ENCODE results near the gene NTSR1.

Gene NTSR1

DNA sequence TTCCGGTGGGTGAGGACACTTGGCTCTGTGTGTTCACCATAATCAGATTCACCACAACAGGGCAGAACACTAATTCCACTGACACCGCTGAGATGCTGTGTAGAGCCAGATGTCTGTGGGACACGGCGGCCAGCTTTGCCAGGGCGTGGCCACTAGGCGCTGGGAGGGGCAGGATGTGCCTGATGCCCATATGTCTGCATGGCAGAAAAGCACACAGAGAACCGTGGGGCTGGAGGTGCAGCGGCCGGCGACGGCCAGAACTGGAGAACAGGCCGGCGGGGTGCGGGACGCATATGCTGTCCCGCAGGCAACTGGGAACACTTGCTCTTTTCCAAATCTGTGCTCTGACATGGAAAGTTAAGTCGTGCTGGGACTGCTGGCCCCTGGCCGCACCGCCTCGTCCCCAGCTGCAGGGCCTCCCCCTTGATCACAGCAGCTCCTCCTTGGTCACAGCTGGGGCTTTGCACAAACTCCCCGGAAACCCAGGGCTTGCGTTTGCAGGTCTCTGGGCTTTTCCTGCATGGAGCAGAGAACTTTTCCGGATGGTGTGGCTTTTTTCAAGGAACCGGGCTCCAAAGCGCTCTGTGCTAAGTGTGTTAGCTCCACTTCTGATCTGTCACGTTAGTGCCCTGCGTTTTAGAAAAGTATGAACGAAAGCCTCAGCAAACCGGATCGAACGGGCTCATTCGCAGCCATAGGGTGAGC, 31.1 kb downstream of the NTSR1 start:
- no peak for DNase-seq (ENCODE audit: low read depth, low spot score)

DNA sequence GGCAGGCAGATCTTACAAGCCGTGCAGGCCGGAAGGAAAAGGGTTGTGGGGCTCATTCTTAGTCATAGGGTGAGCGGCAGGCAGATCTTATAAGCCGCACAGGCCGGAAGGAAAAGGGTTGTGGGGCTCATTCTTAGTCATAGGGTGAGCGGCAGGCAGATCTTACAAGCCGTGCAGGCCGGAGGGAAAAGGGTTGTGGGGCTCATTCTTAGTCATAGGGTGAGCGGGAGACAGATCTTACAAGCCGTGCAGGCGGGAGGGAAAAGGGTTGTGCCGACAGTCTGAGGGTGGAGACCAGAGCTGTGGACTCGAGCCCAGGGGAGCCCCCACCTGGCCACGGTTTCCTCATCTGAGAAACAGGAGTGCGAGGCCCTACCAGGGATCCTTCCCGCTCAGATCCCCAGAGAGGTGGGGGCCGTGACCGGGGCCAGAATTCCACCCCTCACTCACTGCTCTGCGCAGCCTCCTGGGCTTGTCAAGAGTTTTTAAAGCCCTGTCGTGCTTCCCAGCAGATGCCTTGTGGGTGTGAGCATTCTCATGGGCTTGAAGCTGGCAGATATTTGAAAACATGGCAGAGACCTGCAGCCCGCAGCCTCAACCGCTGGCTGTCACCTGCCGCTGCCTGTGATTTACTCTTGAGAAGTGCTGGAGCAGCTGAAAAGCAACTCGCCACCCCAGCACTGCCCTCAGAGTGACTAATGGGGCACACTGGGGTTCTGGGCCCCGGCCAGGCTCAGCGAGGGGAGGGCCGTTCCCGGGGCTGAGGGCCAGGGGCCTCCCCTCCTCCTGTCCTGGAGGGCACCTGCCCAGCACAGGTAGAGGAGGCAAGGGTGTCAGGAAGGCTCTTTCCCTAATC, 31.9 kb downstream of the NTSR1 start:
- peak; percentile 74 for DNase-seq (ENCODE audit: low read depth, low spot score)

DNA sequence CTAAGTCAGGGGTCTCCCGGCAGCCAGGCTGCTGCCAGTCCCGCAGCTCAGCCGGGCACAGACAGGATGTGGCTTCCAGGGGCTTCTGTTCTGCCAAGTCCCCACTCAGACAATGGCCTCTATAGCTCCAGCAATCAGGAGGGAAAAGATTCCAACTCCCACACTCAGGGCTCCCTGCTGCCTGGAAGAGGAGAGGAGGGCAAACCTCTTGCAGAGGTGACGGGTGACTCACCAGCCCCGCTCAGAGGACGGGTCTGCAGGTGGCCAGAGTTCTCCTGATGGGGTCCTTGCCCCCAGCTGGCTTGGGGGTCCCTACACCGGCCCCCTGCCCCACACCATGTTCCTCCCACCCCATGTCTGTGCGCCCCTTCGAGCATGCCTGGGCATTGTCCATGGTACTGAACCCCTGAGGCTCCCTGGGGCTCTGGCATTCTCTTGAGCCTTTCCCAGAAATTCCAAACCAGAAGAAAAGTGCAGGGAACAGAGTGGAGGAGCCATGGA, 32.6 kb downstream of the NTSR1 start:
- DNase-seq (ENCODE audit: low read depth, low spot score) = no peak

DNA sequence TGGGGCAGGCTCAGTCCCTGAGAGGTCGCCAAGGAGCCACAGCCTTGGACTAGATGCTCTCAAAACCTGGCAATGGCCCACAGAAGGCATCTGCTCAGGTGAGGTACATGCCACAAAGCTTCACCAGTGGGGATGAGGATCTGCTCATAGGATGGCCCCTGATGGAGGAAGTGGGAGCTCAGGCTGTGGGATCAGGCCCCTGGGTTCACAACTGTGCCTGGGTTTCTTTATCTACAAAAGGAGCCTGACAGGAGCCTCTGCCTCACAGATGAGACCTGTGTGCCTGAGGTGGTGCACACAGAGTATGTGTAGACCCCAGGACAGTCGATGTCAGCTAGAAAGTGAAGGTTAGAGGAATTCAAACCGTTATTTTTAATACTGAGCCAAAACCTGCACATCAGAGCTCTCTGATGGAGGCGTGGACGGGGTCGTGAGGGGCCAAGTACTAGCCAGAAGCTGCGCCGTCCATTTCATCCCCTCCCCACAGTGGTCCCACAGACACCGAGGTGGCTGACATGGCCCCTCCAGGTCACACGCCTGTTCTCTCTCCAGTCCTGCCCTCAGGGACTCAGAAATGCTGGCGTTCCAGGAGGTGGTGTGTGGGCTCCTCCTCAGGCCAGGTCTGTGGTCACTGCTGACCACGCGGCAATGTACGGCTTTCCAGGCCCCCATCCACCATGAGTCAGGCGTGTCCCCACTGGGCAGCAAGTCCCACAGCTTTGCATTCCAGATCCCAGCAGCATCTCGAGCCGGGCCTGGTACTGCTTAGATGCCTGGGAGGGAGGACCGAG, 33.3 kb downstream of the NTSR1 start:
- DNase-seq (ENCODE audit: low read depth, low spot score) = no peak

DNA sequence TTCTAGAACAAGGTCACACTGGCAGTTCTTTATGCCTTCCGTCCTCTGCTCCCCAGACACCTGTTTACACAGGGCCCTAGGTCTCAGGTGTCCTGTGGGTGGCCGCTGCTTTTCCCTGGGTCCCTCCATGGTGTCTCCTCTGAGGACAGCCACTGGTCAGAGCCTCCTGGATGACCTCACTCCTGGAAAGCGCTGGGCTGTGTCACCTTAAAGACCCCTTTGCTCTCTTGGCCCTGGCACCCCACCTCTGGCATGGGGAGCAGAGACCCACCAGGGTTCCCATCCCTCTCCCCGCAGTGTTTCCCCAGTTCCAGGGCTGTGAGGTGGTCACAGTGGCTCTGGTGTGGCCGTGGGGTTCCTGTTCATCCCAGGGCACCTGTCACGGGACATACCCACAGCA, 33.9 kb downstream of the NTSR1 start:
- no peak for DNase-seq (ENCODE audit: low read depth, low spot score)

DNA sequence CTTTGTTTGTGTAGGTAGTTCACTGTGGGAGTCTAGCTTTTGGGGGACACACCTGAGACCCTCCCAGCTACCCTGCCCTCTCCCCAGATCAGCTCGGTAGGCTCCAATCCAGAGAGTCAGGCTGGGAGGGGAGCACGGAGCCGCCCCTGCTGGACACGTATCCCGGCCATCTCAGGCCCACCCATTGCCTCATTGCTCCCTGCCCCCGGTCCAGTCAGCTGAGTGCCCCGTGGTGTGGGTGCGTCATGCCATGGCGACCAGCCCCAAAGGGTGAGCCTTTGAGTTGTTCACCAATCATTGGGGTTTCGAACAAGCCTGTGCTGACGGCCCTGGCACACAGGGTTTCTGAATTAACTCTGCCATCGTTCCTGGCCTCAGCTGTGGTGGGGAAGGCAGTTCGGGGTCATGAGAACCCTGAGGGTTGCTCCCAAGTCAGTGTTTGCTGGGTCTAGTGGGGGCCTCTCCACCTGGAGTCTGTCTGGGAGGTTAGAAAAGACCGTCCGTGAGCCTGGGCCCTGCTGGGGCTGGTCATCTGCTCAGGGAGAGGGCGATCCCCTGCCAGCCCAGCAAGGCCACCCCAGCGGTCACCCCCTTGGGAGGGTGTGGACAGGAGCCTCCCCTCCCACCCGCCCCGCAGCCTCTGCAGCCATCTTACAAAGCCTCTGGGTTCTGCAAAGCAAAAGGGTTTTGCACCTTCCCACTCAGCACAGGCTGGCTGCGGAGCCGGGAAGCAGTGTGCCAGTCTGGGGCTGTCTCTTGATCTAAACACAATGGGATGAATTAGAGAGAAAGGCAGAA, 34.5 kb downstream of the NTSR1 start:
- no peak for DNase-seq (ENCODE audit: low read depth, low spot score)

DNA sequence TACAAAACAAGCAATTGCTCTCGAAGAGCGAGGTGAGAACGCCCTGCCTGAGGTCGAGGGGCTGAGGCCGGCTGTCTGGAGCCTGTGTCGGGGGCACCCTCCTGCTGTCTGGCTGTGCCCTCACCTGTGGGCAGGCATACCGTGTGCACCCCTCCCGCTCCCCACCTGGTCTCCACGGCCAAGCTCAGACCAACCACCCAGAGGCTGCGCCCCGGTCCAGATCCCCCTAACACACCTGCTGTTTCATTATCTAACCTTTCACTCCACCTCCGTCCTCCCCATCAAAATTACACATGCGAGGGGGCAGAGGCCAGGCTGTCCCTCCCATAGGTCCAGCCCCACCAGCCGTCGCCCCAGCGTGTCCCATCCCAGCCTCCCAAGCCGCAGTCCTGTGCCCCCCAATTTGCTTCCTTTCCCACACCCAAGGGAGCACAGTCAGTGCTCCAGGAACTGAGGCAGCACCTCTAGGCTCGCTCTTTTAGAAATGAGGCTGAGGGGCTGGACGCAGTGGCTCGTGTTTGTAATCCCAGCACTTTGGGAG, 35.2 kb downstream of the NTSR1 start:
- DNase-seq (ENCODE audit: low read depth, low spot score) = no peak

DNA sequence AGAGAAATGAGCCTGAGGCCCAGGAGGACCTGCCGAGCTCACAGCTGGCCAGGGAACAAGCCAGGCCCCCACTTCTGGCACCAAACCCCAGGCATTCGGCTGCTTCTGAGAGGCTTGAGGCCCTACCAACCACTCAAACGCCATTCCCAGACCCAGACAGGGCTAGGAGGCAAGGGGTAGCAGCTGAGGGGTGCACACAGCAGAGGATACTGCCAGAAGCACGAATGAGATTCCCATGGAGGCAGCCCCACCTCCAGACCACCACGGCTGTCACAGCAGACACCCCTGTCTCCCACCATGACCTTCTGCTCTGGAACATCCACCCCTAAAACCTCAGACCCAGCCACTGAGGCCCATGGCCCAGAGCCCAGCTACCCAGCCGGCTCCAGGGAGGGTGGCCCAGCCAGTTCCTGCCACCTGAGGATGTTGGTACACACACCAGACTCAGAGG, 36.1 kb downstream of the NTSR1 start:
- DNase-seq (ENCODE audit: low read depth, low spot score) = no peak

DNA sequence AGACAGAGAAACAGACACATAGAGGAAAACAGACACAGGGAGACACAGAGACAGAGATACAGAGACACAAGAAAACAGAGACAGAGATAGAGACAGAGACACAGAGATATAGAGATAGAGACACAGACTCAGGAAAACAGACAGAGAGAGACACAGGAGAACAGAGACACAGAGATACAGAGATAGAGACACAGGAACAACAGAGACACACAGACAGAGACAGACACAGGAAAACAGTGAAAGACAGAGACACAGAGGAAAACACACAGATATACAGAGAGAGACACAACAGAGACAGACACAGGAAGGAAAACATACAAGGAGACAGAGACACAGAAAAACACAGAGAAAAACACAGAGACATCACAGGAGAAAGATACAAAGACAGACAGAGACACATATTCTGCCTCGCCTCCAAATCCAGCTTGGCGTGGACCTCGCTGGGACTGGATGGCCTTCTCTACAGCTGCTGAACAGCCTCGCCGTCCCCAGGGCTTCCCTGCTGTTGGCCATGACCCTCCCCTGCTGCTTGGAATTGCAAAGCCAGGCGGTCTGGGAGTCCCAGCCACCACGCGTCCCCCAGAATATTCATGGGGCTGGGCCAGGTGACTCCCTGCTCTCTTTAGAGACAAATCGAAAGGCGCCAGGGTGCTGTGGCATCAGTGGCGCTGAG, 36.8 kb downstream of the NTSR1 start:
- no peak for DNase-seq (ENCODE audit: low read depth, low spot score)

DNA sequence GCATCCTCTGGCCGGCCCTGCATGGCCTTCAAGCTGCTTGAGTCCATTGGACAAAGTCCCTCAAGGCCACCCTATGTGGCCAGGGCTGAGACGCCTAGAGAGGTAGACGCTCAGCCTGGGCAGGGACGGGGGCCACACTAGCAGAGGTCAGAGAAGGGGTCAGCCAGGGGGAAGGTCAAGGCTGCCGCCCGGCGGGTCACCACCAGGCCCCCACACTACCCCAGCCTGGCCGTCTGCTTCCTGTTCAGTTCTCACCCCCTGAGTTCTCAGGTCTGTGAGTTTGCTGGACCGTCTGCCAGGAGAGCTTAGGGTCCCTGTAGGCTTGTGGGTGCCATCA, 37.3 kb downstream of the NTSR1 start:
- DNase-seq (ENCODE audit: low read depth, low spot score) = no peak

DNA sequence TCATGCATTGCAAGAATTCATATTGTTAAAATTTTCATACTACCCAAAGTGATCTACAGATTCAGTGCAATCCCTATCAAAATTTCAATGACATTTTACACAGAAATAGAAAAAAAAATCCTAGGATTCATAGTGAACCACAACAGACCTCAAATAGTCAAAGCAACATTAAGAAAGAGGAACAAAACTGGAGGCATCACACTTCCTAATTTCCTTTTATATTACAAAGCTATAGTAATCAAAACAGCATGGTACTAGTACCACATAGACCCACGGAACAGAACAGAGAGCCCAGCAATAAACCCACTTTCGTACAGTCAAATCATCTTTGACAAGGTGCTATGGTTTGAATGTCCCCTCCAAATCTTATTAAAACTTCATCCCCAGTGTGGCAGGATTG, 39.7 kb downstream of the NTSR1 start:
- DNase-seq (ENCODE audit: low read depth, low spot score) = no peak

DNA sequence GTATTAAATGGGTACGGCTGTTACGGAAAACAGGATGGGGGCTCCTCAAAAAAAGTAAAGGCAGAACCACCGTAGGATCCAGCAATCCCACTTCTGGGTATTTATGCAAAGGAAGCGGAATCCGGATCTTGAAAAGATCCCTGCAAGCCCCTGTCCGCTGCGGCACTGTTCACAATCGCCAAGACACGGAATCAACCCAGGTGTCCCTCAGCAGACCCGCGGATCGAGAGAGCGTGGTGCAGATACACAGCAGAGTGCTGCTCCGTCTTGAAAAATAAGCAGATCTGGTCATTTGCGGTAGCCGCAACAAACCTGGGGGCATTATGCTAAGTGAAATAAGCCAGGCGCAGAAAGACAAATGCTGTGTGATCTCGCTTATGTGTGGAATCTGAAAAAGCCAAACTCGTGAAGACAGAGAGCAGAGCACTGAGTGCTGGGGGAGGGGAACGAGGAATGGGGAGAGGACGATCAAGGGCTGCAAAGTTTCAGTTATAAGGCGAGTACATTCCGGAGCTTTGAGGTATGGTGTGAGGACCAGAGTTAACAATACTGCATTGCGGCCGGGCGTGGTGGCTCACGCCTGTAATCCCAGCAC, 41.3 kb downstream of the NTSR1 start:
- DNase-seq (ENCODE audit: low read depth, low spot score) = no peak

DNA sequence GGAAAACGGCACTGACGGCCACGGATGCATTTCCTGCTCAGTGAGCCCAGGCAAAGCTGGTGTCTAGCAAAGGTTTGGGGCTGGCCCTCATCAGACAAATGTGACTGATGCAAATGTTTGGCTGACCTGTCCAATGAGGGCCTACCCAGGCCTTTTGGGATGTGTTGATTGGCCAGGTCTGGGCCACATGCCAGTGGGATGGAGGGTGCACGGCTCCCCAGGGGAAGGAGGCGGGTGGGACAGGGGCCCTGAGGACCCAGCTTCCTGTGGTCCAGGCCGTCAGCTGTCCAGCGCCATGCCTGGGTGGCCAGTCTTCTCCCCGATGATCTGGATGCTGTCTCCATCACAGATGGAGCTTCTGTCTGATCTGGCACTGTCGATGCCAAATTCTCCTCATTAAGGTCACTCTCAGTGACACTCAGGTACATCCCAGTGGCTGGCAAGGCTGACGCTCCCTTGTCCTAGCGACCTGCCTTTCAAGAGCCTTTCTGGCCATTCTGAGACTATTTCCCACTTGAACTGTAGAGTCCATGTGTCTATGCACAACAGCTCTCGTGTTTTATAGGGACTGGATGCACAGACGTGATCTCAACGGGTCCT, 43.0 kb downstream of the NTSR1 start:
- no peak for DNase-seq (ENCODE audit: low read depth, low spot score)

DNA sequence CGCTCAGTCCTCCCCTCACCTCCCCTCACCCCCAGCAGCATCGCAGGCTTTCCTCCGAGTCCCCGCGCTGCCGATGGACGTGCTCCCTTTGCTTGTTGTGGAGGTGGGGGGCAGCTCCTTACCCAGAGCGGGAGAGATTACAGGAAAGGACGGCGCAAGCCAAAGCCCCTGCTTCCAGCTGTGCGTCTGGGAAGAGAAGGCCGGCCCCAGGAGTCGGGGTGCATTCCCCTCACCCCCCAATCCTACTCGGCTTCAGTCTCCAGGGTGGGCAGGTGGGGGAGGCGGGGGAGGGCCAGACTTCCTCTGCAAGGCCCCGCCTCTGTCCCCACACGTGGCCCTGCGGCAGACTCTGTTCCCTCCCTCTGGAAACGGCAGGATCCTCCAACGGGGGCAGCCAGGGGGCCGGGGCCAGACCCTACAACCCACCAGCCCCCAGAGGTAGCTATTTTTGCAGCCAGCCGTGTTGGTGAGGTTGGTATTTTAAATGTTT, 43.6 kb downstream of the NTSR1 start:
- DNase-seq (ENCODE audit: low read depth, low spot score) = no peak

DNA sequence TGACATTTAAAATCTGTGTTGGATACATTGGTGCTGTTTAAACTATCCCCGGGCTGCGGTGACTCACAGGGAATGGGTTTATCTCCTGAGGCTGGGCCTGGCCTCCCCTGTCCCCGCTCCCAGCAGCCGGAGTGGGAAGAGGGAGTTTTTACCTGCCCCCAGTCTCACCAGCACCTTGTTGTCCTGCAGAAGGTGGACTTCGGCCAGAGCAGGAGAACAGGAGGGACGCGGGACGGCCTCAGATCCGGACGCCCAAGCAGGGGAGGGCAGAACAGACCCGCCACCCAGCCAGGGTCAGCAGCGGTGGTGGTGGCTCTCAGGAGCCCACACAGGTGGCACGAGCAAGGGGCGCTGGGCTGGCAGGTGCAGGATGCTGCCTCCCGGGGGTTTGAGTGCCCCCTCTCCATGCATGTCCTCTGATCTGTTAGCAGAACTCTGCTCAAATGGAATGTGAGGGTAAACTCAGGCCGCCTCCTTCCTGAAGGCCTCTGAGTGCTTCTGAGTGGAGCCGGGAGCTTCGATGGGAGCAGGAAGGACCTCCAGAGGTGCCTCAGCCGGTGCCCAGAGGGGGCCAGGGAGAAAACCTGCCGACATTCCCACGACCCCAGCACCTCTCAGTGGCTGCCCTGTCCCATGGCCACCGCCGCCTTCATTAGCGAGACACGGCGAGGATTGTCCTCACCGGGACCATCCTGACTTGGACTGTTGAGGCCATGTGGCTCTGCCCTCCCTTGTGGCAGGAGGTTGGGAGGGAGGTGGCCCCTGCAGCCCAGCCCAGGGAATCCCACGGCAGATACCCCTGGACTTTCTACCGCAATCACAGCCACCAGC, 44.2 kb downstream of the NTSR1 start:
- no peak for DNase-seq (ENCODE audit: low read depth, low spot score)

DNA sequence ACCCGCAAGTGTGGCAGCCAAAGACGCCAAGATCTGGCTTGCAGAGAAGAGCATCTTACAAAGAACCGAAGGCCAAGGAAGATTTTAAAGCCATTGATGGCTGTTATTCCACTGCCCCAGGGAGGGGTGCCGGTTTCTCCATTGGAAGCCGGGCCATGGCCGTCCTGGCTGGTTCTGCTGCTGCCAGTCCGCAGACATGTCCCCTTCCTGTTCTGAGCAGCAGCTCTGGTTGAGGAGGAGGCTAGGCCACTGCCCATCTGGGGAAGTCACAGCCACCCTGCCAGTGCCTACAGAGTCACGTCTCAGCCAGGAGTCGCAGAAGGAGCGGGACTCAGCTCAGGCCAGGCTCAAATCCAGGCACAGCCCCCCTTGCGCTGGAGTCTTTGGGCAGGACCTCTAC, 45.0 kb downstream of the NTSR1 start:
- DNase-seq (ENCODE audit: low read depth, low spot score) = no peak

DNA sequence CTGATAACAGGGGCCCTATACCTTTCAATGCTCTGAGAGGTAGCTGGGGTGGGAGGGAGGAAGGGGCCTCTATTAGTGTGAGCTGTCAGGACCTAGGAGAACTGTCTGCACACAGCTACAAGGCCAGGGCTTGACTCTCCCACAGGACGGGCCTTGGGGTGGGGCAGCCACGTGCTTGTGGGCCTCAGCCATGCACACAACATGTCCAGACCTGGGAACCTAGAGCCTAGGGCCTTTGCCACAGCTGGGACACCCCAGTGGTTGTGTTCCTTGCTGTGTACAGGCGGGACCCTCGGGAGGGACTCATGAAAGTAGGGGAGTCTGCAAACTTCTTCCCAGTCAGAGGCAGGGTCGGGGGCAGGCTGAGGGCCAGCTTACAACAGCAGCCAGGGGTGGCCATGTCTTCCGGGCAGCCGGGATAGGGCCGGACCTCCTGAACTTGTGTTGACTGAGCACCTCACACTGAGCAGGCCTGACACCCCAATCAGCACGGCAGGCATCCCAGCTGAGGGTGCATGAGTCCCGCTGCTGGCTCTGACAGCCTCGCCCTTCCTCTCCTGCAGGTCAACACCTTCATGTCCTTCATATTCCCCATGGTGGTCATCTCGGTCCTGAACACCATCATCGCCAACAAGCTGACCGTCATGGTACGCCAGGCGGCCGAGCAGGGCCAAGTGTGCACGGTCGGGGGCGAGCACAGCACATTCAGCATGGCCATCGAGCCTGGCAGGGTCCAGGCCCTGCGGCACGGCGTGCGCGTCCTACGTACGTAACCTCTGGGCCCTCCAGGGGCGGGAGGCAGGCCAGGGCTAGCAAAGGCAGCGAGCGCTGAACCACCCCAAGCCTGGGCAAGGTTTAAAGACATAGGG, 45.7 kb downstream of the NTSR1 start:
- no peak for DNase-seq (ENCODE audit: low read depth, low spot score)

DNA sequence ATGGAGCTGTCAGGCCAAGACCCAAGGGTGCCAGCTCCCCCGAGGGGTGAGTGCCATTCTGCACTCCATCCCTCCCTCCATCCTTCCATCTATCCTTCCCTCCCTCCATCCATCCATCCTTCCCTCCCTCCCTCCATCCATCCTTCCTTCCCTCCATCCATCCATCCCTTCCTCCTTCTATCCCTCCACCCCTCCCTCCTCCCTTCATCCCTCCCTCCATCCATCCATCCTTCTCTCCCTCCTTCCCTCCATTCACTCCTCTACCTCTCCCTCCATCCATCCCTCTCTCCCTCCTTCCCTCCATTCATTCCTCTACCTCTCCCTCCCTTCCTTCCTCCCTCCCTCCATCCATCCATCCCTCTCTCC, 46.3 kb downstream of the NTSR1 start:
- DNase-seq (ENCODE audit: low read depth, low spot score) = no peak

All from activated CD4-positive, CD25-positive, alpha-beta regulatory T cell treated with anti-CD3 and anti-CD28 coated beads, Interleukin-2, amount 50 U/mL, for 16 hours (primary cell).